GM04504 (cell line): ENCODE data around the gene TJP3.

Experiments used
- DNase-seq: peaks from one replicate; pipeline ENCODE4 v3.0.0-alpha.2; 2012; ENCODE audit warnings: low read depth

The TJP3 gene

GRCh38 chr19:3716147-3716668, 8.0 kb downstream of the TJP3 start:
- no peak for DNase-seq

- DNase-seq: no peak
These were observed 11.7 kb downstream of the TJP3 start for GRCh38 chr19:3719868-3720267.

- DNase-seq: no peak
These were observed 12.2 kb downstream of the TJP3 start for GRCh38 chr19:3720349-3720917.

- peak; percentile 44 for DNase-seq
These were observed 13.1 kb downstream of the TJP3 start for GRCh38 chr19:3721131-3721886.

- DNase-seq: no peak
These were observed 13.8 kb downstream of the TJP3 start for GRCh38 chr19:3721887-3722442.

- DNase-seq: no peak
These were observed 14.4 kb downstream of the TJP3 start for GRCh38 chr19:3722443-3723109.

GRCh38 chr19:3723110-3723488, 14.9 kb downstream of the TJP3 start:
- DNase-seq: no peak

GRCh38 chr19:3723883-3724282, 15.7 kb downstream of the TJP3 start:
- no peak for DNase-seq

- no peak for DNase-seq
These were observed 16.9 kb downstream of the TJP3 start for GRCh38 chr19:3725121-3725520.

- no peak for DNase-seq
These were observed 17.6 kb downstream of the TJP3 start for GRCh38 chr19:3725640-3726310.

- no peak for DNase-seq
These were observed 22.3 kb downstream of the TJP3 start for GRCh38 chr19:3730457-3730958.

- no peak for DNase-seq
These were observed 23.9 kb downstream of the TJP3 start for GRCh38 chr19:3732108-3732507.

- no peak for DNase-seq
These were observed 25.5 kb downstream of the TJP3 start for GRCh38 chr19:3733549-3734309.

GRCh38 chr19:3734310-3734600, 26.1 kb downstream of the TJP3 start:
- no peak for DNase-seq

- no peak for DNase-seq
These were observed 28.0 kb downstream of the TJP3 start for GRCh38 chr19:3736106-3736724.

GRCh38 chr19:3737487-3738205, 29.5 kb downstream of the TJP3 start:
- DNase-seq: no peak

- no peak for DNase-seq
These were observed 30.5 kb downstream of the TJP3 start for GRCh38 chr19:3738477-3739220.

GRCh38 chr19:3740431-3740830, 32.2 kb downstream of the TJP3 start:
- no peak for DNase-seq

- DNase-seq: no peak
These were observed 35.3 kb downstream of the TJP3 start for GRCh38 chr19:3743486-3743885.
